Measurements from ENCODE around the gene AWAT2.

The AWAT2 gene

DNA sequence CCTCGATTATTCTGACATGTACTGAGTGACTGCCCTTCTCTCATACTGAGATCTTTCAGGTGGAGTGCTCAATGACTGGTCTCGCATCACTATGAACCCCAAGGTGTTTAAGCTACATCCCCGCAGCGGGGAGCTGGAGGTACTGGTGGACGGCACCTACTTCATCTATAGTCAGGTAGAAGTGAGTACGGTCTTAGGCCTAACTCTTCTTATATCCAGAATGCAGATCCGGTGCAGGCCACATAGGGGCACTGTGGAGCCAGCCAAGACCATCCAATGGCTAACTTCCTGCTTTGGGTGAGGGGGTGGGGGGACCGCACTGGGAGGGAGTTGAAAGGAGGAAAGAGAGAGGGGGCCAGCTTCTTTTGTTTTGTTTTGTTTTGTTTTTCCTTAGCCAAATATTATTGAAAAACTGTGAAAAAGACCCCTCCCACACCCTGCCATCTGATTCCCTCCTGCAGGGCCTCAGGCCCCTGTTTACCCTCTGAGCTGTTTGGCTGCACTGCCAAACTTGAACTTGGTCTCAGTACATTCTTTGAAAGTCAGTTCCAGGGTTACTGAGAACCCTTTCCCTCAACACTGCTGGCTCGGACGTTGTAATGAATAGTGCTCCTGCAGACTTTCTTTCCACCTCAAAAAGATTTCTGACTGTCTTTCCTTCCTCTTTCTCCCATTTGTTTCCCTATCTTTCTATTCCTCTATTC, 16.2 kb downstream of the AWAT2 start:
- H3K9me3 ChIP-seq (ENCODE audit: control insufficient read depth, insufficient read depth, low read depth, low read length) = no peaks in the 10 kb centered on the region
- no peak overlapping the region for H3K4me3 ChIP-seq (ENCODE audit: low read depth, low read length)
- H3K27ac ChIP-seq (ENCODE audit: extremely low read depth, low read depth, low read length) = no peak overlapping the region
- POLR2A ChIA-PET = no interaction called here
- peaks cover 0 to 18% of the 10 kb centered on the region in 2 experiments; a peak in 1 of 3 replicates for H3K36me3 ChIP-seq (ENCODE audit: control insufficient read depth in 2 of 2, insufficient read depth in 1 of 2, low read length in 2 of 2)
- TF ChIP-seq, protein P1, sequence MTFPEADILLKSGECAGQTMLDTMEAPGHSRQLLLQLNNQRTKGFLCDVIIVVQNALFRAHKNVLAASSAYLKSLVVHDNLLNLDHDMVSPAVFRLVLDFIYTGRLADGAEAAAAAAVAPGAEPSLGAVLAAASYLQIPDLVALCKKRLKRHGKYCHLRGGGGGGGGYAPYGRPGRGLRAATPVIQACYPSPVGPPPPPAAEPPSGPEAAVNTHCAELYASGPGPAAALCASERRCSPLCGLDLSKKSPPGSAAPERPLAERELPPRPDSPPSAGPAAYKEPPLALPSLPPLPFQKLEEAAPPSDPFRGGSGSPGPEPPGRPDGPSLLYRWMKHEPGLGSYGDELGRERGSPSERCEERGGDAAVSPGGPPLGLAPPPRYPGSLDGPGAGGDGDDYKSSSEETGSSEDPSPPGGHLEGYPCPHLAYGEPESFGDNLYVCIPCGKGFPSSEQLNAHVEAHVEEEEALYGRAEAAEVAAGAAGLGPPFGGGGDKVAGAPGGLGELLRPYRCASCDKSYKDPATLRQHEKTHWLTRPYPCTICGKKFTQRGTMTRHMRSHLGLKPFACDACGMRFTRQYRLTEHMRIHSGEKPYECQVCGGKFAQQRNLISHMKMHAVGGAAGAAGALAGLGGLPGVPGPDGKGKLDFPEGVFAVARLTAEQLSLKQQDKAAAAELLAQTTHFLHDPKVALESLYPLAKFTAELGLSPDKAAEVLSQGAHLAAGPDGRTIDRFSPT (tag by site-specific recombination; IDR thresholded peaks at IDR 0.05) = no peak
- TF ChIP-seq, protein P2, sequence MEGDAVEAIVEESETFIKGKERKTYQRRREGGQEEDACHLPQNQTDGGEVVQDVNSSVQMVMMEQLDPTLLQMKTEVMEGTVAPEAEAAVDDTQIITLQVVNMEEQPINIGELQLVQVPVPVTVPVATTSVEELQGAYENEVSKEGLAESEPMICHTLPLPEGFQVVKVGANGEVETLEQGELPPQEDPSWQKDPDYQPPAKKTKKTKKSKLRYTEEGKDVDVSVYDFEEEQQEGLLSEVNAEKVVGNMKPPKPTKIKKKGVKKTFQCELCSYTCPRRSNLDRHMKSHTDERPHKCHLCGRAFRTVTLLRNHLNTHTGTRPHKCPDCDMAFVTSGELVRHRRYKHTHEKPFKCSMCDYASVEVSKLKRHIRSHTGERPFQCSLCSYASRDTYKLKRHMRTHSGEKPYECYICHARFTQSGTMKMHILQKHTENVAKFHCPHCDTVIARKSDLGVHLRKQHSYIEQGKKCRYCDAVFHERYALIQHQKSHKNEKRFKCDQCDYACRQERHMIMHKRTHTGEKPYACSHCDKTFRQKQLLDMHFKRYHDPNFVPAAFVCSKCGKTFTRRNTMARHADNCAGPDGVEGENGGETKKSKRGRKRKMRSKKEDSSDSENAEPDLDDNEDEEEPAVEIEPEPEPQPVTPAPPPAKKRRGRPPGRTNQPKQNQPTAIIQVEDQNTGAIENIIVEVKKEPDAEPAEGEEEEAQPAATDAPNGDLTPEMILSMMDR (tag by site-specific recombination; IDR thresholded peaks at IDR 0.05) = peak; percentile 36
- no peak for TF ChIP-seq HOXD13 (CRISPR knock-in tag; IDR thresholded peaks at IDR 0.05; ENCODE audit: borderline replicate concordance)
- peak; percentile 31 for TF ChIP-seq ZNF654 (tag by site-specific recombination; IDR thresholded peaks at IDR 0.05; ENCODE audit: low read depth)
- CTCF ChIA-PET = interaction anchor here (0.6 to 6.4 kb wide), 28 partner anchors 8 to 1206 kb away, joined by 3 to 81 read pairs (median 3); partner anchors contain the start of gene IGBP1
- H3K4me1 ChIP-seq (ENCODE audit: control insufficient read depth, insufficient read depth, low read length) = no peaks in the 10 kb centered on the region

DNA sequence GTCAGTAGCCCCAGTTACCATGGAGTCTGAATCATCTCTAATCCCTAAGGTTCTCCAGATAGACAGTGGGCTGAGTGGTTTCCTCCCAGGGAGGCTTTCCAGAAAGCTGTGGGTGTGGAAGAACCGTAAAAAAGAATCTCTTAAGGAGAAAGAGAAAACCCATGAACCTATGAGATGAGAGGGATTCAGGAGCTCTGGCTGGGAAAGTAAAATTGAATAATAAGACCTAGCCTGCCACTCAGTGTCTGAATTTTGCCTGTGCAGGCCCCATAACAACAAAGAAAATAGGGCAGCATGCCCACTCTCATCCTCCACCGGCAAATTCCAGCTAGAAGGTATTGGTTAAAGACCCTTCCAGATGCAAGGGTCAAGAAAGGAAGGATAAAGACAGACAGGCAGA, 16.9 kb downstream of the AWAT2 start:
- Histone ChIP-seq H3K9me3 (ENCODE audit: control insufficient read depth, insufficient read depth, low read depth, low read length) (no peaks in the 10 kb centered on the region), H3K4me3 (ENCODE audit: low read depth, low read length) (no peak overlapping the region)

DNA sequence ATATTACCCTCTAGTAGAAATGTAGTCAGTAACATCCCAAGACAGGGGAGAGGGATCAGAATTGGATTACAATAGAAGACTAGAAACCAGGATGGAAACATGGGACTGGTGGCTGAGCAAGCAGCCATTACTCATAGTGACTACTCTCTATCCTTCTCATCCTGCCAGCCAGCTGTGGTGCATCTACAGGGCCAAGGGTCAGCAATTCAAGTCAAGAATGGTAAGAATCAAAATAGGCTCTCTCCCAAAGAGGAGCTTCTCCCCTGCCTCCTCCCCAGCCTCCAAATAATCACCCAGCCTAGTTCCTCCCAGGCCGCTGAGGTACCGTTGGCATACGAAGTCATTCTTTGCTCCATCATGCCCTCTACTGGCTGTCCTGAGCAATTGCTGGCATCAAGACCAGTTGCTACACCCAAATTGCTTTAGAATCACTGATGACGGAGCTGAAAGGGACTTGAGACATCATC, 19.4 kb downstream of the AWAT2 start:
- POLR2A ChIA-PET = no interaction called here

More for the DNA sequence above, 16.9 kb downstream of the AWAT2 start:
- H3K27ac ChIP-seq (ENCODE audit: extremely low read depth, low read depth, low read length) = no peak overlapping the region
- no peaks in the 10 kb centered on the region for H3K4me1 ChIP-seq (ENCODE audit: control insufficient read depth, insufficient read depth, low read length)
- peaks cover 0 to 18% of the 10 kb centered on the region in 2 experiments; a peak in 1 of 3 replicates for H3K36me3 ChIP-seq (ENCODE audit: control insufficient read depth in 2 of 2, insufficient read depth in 1 of 2, low read length in 2 of 2)
- CTCF ChIA-PET = interaction anchor here (0.5 to 6.4 kb wide), 22 partner anchors 8 to 598 kb away, joined by 3 to 81 read pairs (median 4); partner anchors contain the start of gene IGBP1
- POLR2A ChIA-PET = no interaction called here
- TF ChIP-seq BCL11A (tag by site-specific recombination; IDR thresholded peaks at IDR 0.05; ENCODE audit: low read depth) (no peak), TCF7L2 (IDR thresholded peaks at IDR 0.05; ENCODE audit: borderline replicate concordance, low read depth, low read length) (no peak), SP2 (tag by site-specific recombination; IDR thresholded peaks at IDR 0.05) (no peak), ZNF433 (tag by site-specific recombination; IDR thresholded peaks at IDR 0.05; ENCODE audit: low read depth) (no peak), ZFP37 (tag by site-specific recombination; IDR thresholded peaks at IDR 0.05) (no peak), ZNF23 (tag by site-specific recombination; IDR thresholded peaks at IDR 0.05; ENCODE audit: borderline replicate concordance) (no peak), ZNF239 (tag by site-specific recombination; IDR thresholded peaks at IDR 0.05) (no peak), OVOL3 (tag by site-specific recombination; IDR thresholded peaks at IDR 0.05) (no peak), SP7 (tag by site-specific recombination; IDR thresholded peaks at IDR 0.05) (no peak)
- TF ChIP-seq, protein P3, sequence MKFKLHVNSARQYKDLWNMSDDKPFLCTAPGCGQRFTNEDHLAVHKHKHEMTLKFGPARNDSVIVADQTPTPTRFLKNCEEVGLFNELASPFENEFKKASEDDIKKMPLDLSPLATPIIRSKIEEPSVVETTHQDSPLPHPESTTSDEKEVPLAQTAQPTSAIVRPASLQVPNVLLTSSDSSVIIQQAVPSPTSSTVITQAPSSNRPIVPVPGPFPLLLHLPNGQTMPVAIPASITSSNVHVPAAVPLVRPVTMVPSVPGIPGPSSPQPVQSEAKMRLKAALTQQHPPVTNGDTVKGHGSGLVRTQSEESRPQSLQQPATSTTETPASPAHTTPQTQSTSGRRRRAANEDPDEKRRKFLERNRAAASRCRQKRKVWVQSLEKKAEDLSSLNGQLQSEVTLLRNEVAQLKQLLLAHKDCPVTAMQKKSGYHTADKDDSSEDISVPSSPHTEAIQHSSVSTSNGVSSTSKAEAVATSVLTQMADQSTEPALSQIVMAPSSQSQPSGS (tag by site-specific recombination; IDR thresholded peaks at IDR 0.05; ENCODE audit: low read depth) = no peak

More for the DNA sequence above, 19.4 kb downstream of the AWAT2 start:
- TF ChIP-seq, protein P2 (tag by site-specific recombination; IDR thresholded peaks at IDR 0.05) = peak; percentile 76; the same call in 1 of the 2 replicates
- TF ChIP-seq KLF8 (tag by site-specific recombination; IDR thresholded peaks at IDR 0.05) (0 out of 2 replicates have a peak, but pooled peaks have one; percentile 15), ZNF660 (tag by site-specific recombination; IDR thresholded peaks at IDR 0.05) (peak; percentile 61; the same call in 1 of the 2 replicates), ZNF24 (tag by site-specific recombination; IDR thresholded peaks at IDR 0.05) (no peak), SCRT2 (tag by site-specific recombination; IDR thresholded peaks at IDR 0.05) (peak; percentile 90), SCRT1 (tag by site-specific recombination; IDR thresholded peaks at IDR 0.05; ENCODE audit: borderline replicate concordance) (peak; percentile 82), ZNF433 (tag by site-specific recombination; IDR thresholded peaks at IDR 0.05; ENCODE audit: low read depth) (no peak), ZNF654 (tag by site-specific recombination; IDR thresholded peaks at IDR 0.05; ENCODE audit: low read depth) (peak; percentile 85)
- TF ChIP-seq, protein P4, sequence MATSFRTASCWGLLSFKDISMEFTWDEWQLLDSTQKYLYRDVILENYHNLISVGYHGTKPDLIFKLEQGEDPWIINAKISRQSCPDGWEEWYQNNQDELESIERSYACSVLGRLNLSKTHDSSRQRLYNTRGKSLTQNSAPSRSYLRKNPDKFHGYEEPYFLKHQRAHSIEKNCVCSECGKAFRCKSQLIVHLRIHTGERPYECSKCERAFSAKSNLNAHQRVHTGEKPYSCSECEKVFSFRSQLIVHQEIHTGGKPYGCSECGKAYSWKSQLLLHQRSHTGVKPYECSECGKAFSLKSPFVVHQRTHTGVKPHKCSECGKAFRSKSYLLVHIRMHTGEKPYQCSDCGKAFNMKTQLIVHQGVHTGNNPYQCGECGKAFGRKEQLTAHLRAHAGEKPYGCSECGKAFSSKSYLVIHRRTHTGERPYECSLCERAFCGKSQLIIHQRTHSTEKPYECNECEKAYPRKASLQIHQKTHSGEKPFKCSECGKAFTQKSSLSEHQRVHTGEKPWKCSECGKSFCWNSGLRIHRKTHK (tag by site-specific recombination; IDR thresholded peaks at IDR 0.05) = no peak
- Histone ChIP-seq H3K4me1 (ENCODE audit: control insufficient read depth, insufficient read depth, low read length) (no peaks in the 10 kb centered on the region), H3K9me3 (ENCODE audit: control insufficient read depth, insufficient read depth, low read depth, low read length) (no peaks in the 10 kb centered on the region), H3K27ac (ENCODE audit: extremely low read depth, low read depth, low read length) (no peak overlapping the region), H3K4me3 (ENCODE audit: low read depth, low read length) (no peak overlapping the region), H3K36me3 (ENCODE audit: control insufficient read depth in 2 of 2, insufficient read depth in 1 of 2, low read length in 2 of 2) (peaks cover 0 to 5% of the 10 kb centered on the region in 2 experiments; a peak in 1 of 3 replicates)
- CTCF ChIA-PET = interaction anchor here (0.5 to 5.8 kb wide), 44 partner anchors 9 to 1853 kb away, joined by 3 to 56 read pairs (median 4); no protein-coding TSS in a partner anchor

Measured in HEK293 (cell line).